ENCODE data around the gene FAM193B.

The FAM193B gene

DNA sequence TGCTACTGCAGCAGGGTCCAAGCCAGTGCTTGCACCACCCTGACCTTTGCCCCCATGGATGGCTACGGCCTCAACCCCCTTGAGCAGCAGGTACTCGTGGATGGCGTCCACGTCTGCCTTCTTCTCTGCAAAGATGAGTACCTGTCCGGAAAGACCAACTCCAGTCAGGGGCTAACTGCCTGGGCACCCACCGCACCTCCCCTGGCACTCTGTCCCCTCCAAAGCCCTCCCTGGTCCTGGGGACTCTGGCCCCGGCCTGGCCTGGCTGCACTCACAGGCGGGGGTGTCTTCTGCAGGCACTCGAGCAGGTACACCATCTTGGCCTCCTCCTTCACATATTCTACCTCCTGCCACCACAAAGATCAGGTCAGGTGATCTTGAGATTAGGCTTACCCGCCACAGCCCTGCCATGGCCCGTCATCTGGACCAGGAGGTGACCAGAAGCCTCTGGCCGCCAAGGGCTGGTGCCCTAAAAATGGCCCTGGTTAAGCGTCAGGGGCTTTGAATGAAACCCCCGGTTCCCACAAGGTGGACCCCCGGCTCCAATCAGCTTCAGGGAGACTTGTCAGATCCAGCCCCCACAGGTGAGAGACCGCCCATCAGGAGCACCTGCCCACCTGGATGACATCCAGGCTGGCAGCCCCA is 41.5 kb downstream of the FAM193B start:
- DNase-seq, result no peak

DNA sequence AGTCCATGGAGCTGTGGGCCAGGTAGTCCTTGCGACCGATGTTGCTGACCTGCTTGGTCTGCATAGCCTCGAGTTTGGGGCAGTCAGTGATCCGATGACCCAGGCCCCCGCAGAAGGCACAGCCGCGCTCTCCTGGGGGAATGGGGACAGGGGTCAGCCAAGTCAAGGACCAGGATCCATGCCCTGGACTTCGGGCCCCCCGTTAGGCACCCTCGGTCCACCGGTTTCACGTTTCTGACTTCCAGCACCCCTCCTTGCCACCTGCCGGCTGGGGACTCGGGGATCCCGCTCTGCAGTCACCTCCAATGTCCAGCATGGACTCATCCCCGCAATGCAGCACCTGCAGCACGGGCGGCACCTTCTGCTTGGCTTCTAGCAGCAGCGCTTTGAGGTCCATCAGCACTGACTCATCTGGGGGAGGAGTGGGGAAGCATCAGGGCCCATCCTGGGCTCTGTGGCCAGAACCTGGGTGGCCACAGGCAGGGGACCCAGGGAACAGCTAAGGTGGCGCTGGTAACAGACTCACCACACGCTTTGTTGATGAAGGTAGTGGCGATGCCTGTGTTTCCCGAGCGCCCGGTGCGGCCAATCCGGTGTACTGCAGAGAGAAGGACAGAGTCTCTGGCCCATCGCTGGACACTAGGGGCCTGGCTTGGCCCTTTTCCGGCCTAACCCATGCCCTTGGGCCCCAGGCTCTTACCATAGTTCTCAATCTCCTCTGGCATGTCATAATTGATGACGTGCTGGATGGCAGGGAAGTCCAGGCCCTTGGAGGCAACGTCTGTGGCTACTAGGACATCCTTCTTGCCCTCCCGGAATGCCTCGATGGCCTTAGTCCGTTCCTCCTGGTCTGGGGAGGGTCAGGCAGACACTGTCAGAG is 42.3 kb downstream of the FAM193B start:
- DNase-seq, result no peak

DNA sequence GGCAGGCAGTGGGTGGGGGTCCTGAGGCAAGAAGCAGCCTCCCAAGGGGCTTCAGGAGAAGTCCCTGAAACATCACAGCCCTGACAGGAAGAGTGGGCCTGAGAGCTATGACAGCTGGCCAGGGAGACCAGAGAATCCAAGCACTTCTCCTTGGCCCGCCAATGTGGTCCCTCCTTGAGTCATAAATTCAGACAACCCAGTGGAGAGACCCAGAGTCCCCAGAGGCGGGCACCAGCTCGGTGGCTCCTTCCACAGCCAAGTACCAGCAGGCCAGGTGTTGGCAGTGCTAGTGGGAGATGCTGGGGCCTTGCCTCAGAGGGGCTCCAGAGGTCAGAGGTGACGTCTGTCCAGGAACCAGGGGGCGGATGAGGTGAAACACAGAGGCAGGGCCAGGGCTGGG is 43.2 kb downstream of the FAM193B start:
- DNase-seq, result no peak

DNA sequence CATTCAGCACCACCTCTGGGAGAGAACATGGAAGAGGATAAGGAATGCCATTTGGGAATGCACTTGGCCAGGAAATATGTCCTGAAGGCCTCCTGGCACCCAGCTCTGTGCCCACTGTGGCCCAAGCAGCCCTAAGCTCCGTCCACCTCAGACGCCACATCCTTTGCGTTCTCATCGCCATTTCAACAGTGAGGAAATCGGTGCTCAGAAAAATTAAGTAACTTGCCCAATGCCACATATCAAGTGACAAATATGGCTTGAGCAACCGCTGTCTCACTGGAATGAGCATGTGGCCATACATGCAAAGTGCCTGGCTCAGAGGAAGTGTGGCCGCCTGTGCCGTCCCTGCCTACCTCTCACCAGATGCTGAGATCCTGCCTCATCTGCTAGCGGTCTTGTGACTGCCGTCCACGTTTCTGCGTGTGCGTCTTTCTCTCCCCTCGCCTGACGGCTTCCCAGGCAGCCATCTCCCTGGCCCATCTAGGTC is 43.8 kb downstream of the FAM193B start:
- no peak for DNase-seq

DNA sequence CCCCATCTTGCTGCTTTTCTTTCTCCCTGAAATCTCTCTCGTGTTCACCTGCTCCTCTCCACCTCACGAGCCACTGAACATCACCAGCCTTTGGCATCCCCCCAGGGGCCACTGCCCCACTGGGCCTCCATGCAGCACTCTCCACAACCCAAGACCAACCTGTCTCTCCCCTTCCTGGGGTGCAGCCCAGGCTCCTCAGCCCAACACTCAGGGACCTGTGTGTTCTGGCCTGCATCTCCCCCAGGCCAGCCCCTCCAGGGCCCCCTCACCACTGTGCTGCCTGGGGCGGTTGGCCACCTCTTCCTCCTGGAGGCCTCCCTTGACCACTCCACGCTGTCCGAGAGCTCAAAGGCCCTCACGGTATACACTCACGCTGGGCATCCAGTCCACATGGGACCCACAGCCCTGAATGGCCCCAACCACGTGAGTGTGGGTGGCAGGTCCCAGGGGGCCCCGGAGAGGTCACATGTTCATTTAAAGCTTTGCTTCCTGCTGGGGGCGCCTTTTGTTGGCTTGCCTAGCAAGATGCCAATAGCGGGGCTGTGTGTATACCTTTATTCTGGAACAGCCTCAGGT is 44.3 kb downstream of the FAM193B start:
- DNase-seq, result no peak

GRCh38 chr5:177509381-177509951 is 44.9 kb downstream of the FAM193B start, which contains the start of gene DOK3:
TSS of gene DOK3 (minus strand) at chr5:177509826. CDS start at chr5:177509540, 286 bp downstream.
- DNase-seq, result no peak

- DNase-seq, result no peak
These were observed 45.5 kb downstream of the FAM193B start for GRCh38 chr5:177508837-177509236.

GRCh38 chr5:177508221-177508611 is 46.1 kb downstream of the FAM193B start:
- no peak for DNase-seq

DNA sequence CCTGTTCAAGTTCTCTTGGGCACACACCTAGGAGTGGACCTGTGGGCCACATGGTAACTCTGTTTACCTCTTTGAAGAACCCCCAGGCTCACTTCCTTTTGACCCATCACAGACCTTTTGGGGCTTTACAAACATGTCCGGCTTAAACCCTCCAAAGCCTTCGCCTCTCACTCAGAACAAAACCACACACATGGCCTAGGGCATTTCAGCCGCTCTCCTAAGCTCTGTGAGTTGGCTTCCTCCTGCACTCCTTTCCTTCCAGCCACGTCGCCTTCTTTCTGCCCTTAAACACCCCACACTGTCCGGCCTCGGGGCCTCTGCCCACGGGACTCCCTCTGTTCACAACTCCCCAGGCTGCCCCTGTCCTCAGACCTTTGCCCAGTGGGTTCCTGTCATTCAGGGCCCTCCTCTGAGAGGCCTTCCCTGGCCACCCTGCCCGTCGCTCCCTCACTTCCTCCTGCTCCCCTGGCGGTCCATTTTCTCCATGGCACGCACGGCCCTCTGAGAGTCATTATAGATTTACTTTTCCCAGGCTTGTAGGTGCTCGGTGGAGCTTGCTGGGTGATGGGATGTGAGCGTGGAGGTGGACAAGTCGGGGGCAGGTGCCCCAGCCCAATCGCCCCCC is 46.7 kb downstream of the FAM193B start:
- DNase-seq, result no peak

- DNase-seq, result no peak
These were observed 47.2 kb downstream of the FAM193B start for GRCh38 chr5:177507165-177507564.

GRCh38 chr5:177505075-177505474 is 49.3 kb downstream of the FAM193B start:
- no peak for DNase-seq

DNA sequence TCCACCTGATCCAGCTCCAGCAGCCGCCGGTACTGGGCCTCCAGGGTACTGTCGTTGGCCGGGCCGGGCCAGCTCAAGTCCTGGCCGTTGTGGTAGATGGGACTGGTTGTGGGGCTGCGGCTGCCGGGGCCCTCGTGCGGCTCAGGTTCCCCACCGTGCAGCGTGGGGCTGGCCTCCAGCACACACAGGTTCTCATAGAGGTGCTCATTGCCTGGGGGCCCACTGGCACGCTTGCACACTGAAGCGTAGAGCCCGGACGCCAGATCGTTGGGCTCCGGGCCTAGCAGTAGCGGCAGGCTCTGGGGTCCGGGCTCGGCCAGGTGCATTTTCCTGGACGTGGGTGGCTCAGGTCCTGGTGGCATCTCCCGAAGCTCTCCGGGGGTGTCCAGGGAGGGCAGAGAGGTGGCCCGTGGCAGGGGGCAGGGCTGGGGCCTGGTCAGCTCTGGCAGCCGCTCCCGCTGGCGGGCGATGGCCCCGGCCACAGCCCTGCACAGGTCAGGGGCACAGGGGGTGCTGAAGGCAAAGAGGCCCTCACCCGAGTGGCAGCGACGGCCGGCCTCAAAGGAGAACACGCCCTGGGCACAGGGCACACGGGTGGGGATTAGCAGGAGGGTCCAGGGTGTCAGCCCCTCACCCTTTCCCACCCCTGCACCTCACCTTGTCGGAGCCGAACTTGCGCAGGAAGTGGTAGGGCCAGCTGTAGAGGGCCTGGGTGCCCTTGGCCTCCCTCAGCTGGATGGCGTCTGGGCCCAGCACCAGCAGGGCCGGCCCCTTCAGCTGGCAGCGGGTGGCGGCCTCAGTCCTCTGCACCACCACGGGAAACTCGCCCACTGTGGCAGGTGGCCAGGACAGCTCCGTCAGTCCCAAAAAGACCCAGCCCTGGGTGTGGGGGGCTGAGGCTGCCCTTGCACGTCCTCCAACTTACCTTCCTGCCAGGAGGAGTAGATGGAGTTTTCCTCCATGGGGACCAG is 50.0 kb downstream of the FAM193B start:
- no peak for DNase-seq

DNA sequence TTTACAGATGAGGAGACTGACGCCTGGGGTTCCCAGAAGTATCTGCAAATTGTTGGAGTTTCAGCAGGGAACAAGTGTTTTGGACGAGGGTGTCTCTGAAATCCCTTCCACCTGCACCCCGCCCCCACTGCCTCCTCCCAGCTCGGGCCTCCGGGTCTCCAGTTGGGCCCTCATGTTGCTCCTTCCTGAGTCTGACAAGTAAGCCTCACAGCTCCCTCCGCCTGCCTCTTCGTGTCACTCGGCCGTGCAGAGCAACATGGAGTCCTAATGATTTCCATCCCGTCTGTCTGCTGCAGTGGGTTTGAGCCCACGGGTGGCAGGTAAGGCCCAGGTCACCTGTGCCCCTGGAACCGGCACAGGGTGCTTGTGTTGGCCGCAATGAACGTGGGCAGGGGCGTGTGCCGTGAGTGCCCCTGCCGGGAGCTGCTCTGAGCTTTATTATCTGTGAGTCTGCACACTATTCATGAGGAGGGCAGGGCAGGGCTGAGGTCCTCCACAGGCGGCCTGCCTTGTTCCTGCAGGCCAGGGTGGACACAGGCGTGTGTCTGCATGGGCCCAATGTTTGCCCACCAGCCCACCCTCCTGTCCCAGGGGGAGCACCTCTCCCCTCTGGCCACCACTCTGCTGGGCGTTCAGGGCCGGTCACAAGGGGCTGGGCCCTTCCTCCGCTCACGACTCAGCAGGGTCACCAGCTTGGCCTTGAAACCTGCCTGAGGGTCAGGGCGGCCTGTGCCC is 50.8 kb downstream of the FAM193B start:
- no peak for DNase-seq

DNA sequence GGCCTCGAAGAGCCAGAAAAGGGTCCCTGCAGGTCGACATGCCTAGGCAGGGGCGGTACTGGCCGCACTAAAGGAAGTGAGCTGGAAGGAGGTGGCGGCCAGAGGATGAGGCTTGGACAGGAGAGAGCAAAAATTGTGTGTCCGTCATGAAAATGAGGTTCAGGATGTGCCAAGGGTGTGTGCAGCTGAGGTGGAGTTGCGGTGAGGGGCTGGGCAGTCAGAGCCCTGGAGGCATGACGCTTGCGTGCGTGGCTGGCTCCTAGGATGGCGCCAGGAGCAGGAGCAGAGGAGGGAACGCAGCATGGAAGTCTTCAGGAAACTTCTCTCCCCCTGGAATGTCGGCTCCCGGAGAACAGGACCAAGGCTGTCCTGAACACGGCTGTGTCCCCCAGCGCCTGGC is 51.5 kb downstream of the FAM193B start:
- no peak for DNase-seq

- DNase-seq, result no peak
These were observed 52.3 kb downstream of the FAM193B start for GRCh38 chr5:177501874-177502678.

DNA sequence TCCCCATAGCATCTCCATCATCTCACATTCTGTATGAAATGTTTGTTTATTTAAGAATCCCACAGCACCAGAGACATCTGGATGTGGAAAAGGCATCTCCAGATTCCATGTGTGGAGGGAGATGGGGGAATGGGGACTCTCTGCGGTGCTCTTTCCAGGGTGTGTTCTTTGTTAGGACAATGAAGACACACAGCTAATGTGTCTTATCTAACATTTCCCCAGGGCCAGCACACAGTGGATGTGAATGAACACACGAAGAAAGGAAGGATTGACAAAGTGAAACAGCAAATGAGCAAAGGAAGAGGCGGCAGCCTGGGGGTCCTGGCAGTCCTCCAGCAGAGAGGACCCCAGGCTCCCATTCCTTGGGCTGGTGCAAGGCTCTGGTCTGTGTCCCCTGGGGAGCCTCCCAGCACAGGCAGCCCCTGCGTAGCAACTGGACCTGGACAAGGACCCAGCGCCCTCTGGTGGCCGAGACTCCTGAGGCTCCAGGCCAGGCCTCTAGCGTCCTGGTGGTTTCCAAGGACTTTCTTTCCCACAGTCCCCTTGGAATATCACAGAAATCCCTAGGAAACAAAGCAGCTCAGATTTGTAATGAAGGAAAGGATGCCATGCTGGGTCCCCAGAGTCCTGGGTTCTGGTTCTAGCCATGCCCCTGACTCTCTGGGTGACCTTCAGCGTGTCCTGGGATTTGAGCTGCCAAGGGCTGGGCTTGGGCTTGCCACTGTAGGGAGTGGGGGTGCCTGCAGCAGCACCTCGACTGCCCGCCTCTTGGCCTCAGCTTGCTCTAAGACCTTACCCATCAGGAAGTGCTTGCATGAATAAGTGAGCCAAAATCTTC is 53.5 kb downstream of the FAM193B start:
- peak; percentile 85 for DNase-seq

- no peak for DNase-seq
These were observed 54.5 kb downstream of the FAM193B start for GRCh38 chr5:177499842-177500241.

DNA sequence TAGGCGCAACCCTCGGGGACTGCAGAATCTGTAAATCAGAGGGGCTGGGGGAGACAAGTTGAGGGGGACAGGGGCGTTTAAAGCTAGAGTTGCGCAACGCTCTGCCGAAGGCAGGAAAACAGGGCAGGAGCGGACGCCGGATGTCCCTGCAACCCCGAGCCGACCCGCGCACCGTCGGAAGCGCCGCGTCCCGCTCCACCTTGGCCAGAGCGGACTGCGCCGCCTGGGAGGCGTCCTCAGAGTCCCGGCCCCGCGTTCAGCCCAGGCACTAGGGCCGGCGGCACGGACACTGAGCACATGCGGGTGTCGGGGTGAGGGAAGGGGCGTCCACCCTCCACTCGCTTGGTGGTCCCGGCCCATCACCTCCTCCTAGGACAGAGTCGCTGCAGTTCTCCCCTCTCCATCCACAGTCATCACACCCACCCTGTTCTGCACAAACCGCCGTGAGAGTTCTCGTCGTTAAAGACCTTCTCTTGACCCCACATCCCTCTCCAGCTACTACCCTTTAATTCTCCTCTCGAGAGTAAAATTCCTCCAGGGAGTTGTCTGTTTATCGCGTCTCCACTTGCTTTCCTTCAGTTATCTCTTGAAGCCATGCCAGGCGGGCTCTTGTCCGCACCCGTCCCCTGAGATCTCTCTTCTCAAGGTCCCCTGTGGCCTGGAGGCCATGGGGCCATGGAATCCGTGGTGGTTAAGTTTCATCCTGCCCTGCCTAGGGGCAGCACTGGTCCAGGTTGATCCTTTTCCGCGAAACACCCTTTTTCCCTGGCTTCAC is 56.2 kb downstream of the FAM193B start:
- no peak for DNase-seq
